HEK293 (cell line): ENCODE results near the gene NDUFB11.

ENCODE experiments used
- BCL11B ChIP-seq: fragments of 450-650 bp; formaldehyde crosslinking; IDR thresholded peaks from 2 replicates; pipeline ENCODE4 v1.5.1; 2016; ENCODE audit warnings: low read depth, missing biosample characterization, missing genetic modification characterization
- HOXC10 ChIP-seq: sonication (generic); formaldehyde crosslinking; IDR thresholded peaks from 2 replicates; pipeline ENCODE4 v1.8.1; 2023; ENCODE audit warnings: mild to moderate bottlenecking, missing genetic modification reagents
- KLF10 ChIP-seq: fragments of 450-650 bp; IDR thresholded peaks from 2 replicates; pipeline ENCODE4 v1.5.1; 2018; ENCODE audit warnings: missing biosample characterization, mild to moderate bottlenecking, missing genetic modification characterization
- KLF17 ChIP-seq: fragments of 450-650 bp; formaldehyde crosslinking; IDR thresholded peaks from 2 replicates; pipeline ENCODE4 v1.5.1; 2016; ENCODE audit warnings: missing biosample characterization, missing genetic modification characterization
- REPIN1 ChIP-seq: fragments of 450-650 bp; formaldehyde crosslinking; IDR thresholded peaks from 2 replicates; pipeline ENCODE4 v1.5.1; 2017; ENCODE audit warnings: missing biosample characterization, missing genetic modification characterization, low read depth
- SALL2 ChIP-seq: fragments of 450-650 bp; formaldehyde crosslinking; IDR thresholded peaks from 2 replicates; pipeline ENCODE4 v1.5.0; 2017; ENCODE audit warnings: missing biosample characterization, mild to moderate bottlenecking, missing genetic modification characterization, borderline replicate concordance
- SCRT2 ChIP-seq: fragments of 450-650 bp; formaldehyde crosslinking; IDR thresholded peaks from 2 replicates; pipeline ENCODE4 v1.5.1; 2016; ENCODE audit warnings: missing biosample characterization, missing genetic modification characterization
- SP2 ChIP-seq: fragments of 450-650 bp; formaldehyde crosslinking; IDR thresholded peaks from 2 replicates; pipeline ENCODE4 v1.5.1; 2016; ENCODE audit warnings: missing biosample characterization, missing genetic modification characterization
- ZBTB21 ChIP-seq: fragments of 450-650 bp; formaldehyde crosslinking; IDR thresholded peaks from 2 replicates; pipeline ENCODE4 v1.5.1; 2017; ENCODE audit warnings: missing biosample characterization, missing genetic modification characterization
- ZFP41 ChIP-seq: fragments of 450-650 bp; formaldehyde crosslinking; IDR thresholded peaks from 2 replicates; pipeline ENCODE4 v1.5.1; 2016; ENCODE audit warnings: missing biosample characterization, missing genetic modification characterization, borderline replicate concordance
- ZNF280C ChIP-seq: fragments of 450-650 bp; formaldehyde crosslinking; IDR thresholded peaks from 2 replicates; pipeline ENCODE4 v1.5.1; 2016; ENCODE audit warnings: missing biosample characterization, missing genetic modification characterization
- ZNF292 ChIP-seq: fragments of 450-650 bp; formaldehyde crosslinking; IDR thresholded peaks from 2 replicates; pipeline ENCODE4 v1.5.1; 2016; ENCODE audit warnings: low read depth, missing biosample characterization, missing genetic modification characterization, borderline replicate concordance
- ZNF335 ChIP-seq: fragments of 450-650 bp; formaldehyde crosslinking; conservative IDR thresholded peaks from 2 replicates; pipeline ENCODE4 v1.5.1; 2016; ENCODE audit warnings: missing biosample characterization, missing genetic modification characterization
- ZNF350 ChIP-seq: fragments of 450-650 bp; formaldehyde crosslinking; IDR thresholded peaks from 2 replicates; pipeline ENCODE4 v1.5.0; 2017; ENCODE audit warnings: missing biosample characterization, mild to moderate bottlenecking, missing genetic modification characterization
- ZNF423 ChIP-seq: fragments of 450-650 bp; formaldehyde crosslinking; IDR thresholded peaks from 2 replicates; pipeline ENCODE4 v1.5.1; 2016; ENCODE audit warnings: missing biosample characterization, missing genetic modification characterization
- ZNF433 ChIP-seq: fragments of 450-650 bp; formaldehyde crosslinking; IDR thresholded peaks from 2 replicates; pipeline ENCODE4 v1.5.1; 2016; ENCODE audit warnings: missing biosample characterization, missing genetic modification characterization, low read depth
- ZNF510 ChIP-seq: fragments of 450-650 bp; formaldehyde crosslinking; IDR thresholded peaks from 2 replicates; pipeline ENCODE4 v1.5.1; 2018; ENCODE audit warnings: mild to moderate bottlenecking, missing genetic modification characterization, missing biosample characterization; ENCODE audit not compliant: insufficient replicate concordance
- ZNF513 ChIP-seq: fragments of 450-650 bp; IDR thresholded peaks from 2 replicates; pipeline ENCODE4 v1.5.1; 2018; ENCODE audit warnings: missing biosample characterization, missing genetic modification characterization
- ZNF518A ChIP-seq: fragments of 450-650 bp; formaldehyde crosslinking; conservative IDR thresholded peaks from 2 replicates; pipeline ENCODE4 v1.5.1; 2016; ENCODE audit warnings: low read depth, missing biosample characterization, missing genetic modification characterization
- ZNF585B ChIP-seq: fragments of 450-650 bp; formaldehyde crosslinking; IDR thresholded peaks from 2 replicates; pipeline ENCODE4 v1.5.1; 2016; ENCODE audit warnings: missing biosample characterization, missing genetic modification characterization
- ZNF596 ChIP-seq: fragments of 450-650 bp; IDR thresholded peaks from 2 replicates; pipeline ENCODE4 v1.5.0; 2018; ENCODE audit warnings: missing biosample characterization, mild to moderate bottlenecking, missing genetic modification characterization, moderate library complexity
- ZNF629 ChIP-seq: fragments of 450-650 bp; formaldehyde crosslinking; IDR thresholded peaks from 2 replicates; pipeline ENCODE4 v1.5.1; 2017; ENCODE audit warnings: missing biosample characterization, missing genetic modification characterization
- ZNF660 ChIP-seq: fragments of 450-650 bp; IDR thresholded peaks from 2 replicates; pipeline ENCODE4 v1.5.1; 2018; ENCODE audit warnings: missing biosample characterization, mild to moderate bottlenecking, missing genetic modification characterization
- ZNF692 ChIP-seq: fragments of 450-650 bp; formaldehyde crosslinking; IDR thresholded peaks from 2 replicates; pipeline ENCODE4 v1.5.1; 2016; ENCODE audit warnings: missing biosample characterization, missing genetic modification characterization
- ZNF76 ChIP-seq: fragments of 450-650 bp; formaldehyde crosslinking; IDR thresholded peaks from 2 replicates; pipeline ENCODE4; 2016; ENCODE audit warnings: low read depth, missing biosample characterization, missing genetic modification characterization, borderline replicate concordance
- ZSCAN4 ChIP-seq: fragments of 450-650 bp; formaldehyde crosslinking; IDR thresholded peaks from 2 replicates; pipeline ENCODE4 v1.5.1; 2017; ENCODE audit warnings: missing biosample characterization, missing genetic modification characterization

Gene NDUFB11

GRCh38 chrX:47193475-47194193 is 49.1 kb upstream of the NDUFB11 start, which contains the start of gene UBA1 (continued):
- TF ChIP-seq ZNF513: no peak
- no peak for TF ChIP-seq ZBTB21 (tag by site-specific recombination)
- peak; percentile 59 for TF ChIP-seq SP2
- no peak for TF ChIP-seq ZNF423 (tag by site-specific recombination)
- no peak for TF ChIP-seq ZNF292
- peak; percentile 96 for TF ChIP-seq KLF10 (tag by site-specific recombination)
- TF ChIP-seq REPIN1 (tag by site-specific recombination): no peak
- peak; percentile 74 for TF ChIP-seq ZNF335 (tag by site-specific recombination)
- no peak for TF ChIP-seq ZNF280C
- TF ChIP-seq ZNF585B (tag by site-specific recombination): no peak
- 0 out of 2 replicates have a peak, but pooled peaks have one; percentile 26 for TF ChIP-seq ZNF518A (tag by site-specific recombination)
- TF ChIP-seq ZNF692: peak; percentile 87
- TF ChIP-seq ZNF660: peak; percentile 86; the same call in 1 of the 2 replicates
- no peak for TF ChIP-seq ZNF433 (tag by site-specific recombination)
- no peak for TF ChIP-seq HOXC10 (CRISPR knock-in tag)
- no peak for TF ChIP-seq ZFP41
- no peak for TF ChIP-seq SALL2
- TF ChIP-seq ZNF596 (tag by site-specific recombination): no peak
- no peak for TF ChIP-seq ZSCAN4 (tag by site-specific recombination)
- TF ChIP-seq SCRT2 (tag by site-specific recombination): peak; percentile 70
- no peak for TF ChIP-seq ZNF510
- TF ChIP-seq ZNF76 (tag by site-specific recombination): peak; percentile 51
- no peak for TF ChIP-seq BCL11B (tag by site-specific recombination)
- TF ChIP-seq ZNF629 (tag by site-specific recombination): peak; percentile 56
- TF ChIP-seq ZNF350: no peak
- peak; percentile 62; the same call in 1 of the 2 replicates for TF ChIP-seq KLF17
